ENCODE measurements around the gene RBKS.
"Not testable (repeated sequence)": the region's sequence is repeated elsewhere in the genome, so short reads cannot be mapped to it uniquely, and the experiment has no call there.

The RBKS gene

DNA sequence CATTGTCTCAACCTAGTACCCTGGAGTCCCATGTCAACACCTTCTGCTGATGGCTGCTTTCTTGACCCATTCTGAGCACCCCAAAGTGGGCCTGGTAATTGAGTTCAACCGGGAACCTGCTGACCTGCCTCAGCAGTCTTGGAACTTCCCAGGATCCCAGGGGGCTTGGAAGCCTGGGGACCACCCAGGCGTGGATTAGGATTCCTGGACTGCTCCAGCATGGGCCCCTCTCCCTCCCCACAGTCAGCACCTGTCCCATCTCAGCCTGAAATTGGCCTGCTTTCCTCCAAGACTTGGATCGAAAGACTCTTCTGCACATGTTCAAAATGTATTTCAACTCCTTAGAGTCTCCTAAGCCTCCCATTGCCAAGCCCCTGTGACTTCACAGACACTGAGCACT lies 134.1 kb downstream of the RBKS start:
- DNase-seq: no peak

DNA sequence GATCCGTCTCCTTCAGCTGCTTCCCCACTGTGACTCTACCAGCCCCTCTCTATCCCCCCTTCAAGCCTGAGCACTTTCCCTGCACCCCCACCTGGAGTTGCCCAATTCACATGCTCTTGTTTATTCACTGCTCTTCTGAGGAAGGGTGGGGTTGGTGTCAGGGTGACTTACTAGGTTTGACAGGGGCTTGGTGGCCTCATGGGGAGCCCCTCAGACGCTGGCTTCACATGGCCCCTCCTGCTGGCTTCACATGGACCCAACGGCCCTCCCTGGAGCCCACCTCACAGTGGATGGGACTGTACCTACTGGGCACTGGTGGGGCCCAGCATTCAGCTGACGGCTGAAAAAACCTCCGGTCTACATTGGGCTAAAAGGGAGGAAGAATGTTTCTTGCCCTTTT lies 135.4 kb downstream of the RBKS start:
- no peak for DNase-seq

DNA sequence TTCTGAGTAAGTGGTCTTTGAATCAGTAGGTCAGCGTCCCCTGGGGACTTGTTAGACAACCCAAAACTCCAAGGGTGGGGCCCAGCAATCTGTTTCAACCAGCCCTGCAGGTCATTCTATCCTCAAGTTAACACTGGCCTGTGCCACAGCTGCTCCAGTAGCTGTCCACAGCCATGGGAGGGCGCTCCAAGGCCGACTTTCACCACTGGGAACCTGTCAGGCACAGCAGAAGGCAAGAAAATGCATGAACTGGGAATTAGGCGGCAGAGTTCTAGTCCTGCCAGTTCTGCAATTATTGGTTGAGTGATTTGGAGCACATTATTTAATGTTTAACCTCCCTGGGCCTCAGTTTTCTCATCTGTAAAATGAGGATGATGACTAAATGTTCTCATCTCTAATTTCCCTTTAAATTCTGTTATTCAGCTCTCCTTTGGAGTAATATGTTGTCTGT lies 136.0 kb downstream of the RBKS start:
- DNase-seq: peak; percentile 56

DNA sequence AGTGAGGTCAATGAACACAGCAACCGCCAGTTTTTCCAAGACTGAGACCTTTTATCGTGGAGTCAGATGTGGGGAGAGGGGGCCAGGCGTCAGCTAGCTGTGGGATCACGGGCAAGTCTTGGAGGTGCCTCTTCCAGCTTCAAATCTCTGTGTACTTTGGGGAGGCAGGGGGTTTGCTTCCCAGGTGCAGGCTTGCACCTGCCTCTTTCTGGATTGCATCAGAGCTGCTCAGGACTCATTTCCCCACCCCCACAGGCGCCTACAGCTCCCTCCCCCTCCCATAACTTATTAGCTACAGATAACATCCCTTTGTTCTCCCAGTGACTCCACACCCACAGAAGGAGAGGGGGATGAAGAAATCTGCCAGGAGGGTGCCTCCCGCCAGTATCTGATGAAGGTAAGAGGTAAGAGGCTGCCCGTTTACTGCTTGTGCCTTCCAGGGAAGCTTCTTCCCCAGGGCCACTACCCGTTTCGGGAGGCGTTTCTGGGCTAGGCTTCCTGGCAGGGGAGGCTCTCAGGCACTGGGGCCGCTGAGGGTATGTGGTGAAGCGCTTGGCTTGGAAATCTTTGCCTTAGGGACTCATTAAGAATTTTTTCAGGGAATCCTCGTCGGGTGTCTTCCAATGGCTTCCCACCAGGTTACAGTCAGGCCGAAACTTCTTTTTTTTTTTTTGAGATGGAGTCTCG lies 137.5 kb downstream of the RBKS start:
- DNase-seq: no peak

DNA sequence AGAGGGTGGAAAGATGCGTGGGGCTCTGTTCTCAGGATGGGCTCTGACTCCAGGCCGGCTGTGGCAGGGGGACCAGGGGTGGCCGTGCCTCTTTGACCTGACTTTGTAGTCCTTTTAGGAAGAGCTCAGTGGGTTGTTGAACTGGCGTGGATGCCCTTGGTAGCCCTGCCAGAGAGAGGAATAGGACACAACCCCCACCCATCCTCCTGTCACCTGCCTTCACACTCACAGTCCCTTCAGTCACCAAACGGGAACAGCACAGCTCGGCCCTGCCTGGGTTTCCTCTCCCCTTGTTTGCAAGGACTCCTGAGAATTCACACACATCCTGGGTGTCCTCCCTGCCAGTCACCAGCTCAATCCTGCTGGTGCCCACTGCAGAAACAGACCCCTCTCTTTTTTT lies 138.8 kb downstream of the RBKS start:
- DNase-seq: no peak

DNA sequence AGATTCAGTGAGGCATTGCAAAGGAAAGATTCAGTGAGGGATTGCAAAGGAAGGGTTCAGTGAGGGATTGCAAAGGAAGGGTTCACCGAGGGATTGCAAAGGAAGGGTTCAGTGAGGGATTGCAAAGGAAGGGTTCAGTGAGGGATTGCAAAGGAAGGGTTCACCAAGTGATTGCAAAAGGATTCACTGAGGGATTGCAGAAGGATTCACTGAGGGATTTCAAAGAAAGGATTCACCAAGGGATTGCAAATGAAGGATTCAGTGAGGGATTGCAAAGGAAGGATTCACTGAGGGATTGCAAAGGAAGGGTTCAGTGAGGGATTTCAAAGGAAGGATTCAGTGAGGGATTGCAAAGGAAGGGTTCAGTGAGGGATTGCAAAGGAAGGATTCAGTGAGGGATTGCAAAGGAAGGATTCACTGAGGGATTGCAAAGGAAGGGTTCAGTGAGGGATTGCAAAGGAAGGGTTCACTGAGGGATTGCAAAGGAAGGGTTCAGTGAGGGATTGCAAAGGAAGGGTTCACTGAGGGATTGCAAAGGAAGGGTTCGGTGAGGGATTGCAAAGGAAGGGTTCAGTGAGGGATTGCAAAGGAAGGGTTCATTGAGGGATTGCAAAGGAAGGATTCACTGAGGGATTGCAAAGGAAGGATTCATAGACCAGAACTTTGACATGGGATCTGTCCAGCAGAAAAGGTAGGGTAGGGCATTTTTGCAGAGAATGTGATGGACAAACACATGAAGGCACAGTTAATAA lies 141.2 kb downstream of the RBKS start:
- DNase-seq: not testable (repeated sequence)

DNA sequence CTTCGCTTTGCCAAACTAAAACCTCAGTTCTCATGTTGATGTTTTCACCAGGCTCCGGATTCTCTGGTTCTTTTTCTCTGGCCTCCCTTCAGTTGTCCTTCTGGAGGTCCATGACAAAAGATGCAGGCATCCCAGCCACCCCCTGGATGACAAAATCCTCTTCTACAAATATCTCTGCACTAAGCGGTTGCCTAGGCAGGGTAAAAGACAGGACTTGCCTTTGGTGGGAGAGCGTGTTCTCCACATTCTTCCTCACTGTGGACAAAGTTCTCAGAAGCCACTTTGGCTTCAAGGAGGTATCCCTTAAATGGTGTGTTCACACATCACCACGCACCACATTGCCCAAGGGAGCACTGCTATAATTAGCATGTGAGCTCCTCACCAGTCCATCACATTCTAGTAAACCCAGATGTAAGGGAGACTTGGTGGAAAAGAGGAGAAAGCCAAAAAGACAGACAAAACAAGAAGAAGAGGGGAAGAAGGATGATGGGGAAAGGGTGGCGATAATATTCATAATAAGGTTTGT lies 142.3 kb downstream of the RBKS start:
- no peak for DNase-seq

DNA sequence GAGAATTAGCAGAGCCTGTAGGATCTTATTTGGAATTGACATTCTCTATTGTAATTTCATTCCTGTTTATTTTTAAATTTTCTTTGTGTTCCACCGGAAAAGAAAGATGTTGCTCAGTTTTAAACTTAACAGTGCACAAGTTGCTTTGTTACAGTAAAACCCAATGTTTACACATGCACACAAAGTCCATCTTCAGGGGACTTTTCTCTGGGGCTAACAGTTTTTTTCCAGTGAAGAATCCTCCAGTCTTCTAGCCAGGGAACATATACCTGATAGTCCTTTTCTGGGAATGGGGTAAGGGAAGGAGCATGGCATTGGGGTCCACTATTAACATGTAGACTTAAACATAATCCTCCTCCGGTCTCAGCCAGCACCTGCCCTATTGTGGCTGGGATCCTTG lies 143.9 kb downstream of the RBKS start:
- DNase-seq: no peak

DNA sequence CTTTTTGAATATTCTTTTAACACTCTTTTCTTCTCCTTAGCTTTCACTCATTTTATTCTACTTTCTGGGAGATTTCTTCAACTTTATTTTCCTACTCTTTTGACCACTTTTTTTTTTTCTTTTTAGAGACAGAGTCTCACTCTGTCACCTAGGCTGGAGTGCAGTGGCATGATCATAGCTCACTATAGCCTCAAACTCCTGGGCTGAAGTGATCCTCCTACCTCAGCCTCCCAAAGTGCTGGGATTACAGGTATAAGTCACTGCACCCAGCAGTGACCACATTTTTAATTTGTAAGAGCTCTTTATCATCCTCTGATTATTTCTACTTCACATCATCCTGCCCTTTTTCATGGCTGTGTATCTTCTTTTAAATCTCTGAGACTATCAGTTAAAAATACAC lies 144.7 kb downstream of the RBKS start:
- DNase-seq: not testable (repeated sequence)

DNA sequence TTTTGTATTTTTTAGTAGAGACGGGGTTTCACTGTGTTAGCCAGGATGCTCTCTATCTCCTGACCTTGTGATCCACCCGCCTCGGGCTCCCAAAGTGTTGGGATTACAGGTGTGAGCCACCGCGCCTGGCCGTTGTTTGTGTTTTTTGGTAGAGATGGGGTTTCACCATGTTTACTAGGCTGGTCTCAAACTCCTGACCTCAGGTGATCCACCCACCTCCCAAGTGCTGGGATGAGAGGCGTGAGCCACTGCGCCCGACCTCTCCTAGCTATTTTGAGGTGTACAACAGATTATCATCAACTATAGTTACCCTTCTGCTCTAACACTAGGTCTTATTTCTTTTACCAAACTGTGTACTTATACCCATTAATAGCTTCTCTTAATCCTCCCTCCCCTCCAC lies 147.6 kb downstream of the RBKS start:
- DNase-seq: no peak

DNA sequence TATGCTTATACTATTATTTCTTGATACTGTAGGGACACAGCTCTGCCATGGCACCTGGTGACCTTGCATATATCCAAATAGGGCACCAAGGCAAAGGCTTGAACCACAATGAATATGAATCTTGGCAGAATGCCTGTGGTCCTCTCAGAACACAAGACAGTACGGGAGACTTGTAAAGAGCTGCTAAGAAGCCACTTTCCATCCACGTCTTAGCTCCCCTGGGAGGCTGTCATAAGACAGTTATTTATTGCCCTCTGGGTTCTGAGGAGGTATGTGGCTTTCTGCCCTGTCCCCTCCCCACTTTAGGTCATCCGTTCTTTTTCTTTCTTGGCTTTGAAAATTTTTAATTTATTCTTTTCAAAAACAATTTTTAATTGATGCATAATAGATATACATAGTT lies 148.5 kb downstream of the RBKS start:
- DNase-seq: no peak

DNA sequence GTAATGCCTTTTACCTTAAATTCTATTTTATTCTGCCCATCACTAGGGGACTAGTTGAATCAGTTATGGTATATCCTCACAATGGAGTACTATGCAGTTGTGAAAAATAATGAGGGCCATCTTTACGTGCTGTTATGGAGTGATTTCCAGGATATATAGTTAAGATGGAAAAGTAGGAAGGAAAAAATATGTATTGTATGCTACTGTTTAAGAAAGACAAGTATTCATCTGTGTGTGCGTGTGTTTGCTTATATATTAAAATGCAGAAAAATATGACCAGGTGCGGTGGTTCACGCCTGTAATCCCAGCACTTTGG lies 151.2 kb downstream of the RBKS start:
- DNase-seq: no peak

DNA sequence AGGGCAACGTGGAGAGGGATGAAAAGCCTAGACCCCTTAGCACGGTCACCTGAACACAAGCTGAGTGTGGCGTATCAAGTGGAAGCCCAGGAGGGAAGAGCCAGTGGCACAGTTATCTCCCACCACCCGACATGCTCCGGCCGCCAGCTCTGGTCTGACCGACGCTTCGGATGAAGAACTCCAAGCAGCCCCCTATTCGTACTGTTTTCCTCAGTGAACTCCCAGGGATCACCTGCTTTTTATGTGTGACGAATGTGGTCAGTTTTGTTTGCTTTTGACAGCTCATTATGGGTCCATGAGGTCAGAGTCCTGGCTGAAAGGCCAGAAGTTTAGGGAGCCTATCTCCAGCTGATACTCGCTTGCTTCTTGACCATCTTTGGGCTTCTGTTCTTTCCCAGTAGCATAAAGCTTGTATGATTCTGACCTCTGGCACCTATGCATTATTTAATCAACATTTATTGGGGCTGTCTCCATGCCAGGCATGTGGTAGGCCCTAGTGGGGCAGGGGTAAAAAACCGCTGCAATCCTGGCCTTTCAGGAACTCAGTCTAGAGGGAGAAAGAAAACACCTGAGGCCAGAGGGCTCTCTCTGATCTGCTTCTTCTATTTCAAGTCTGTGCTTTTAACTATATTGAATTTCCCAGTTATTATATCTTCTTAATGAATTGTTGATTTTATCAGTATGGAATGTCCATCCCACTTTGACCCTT lies 151.7 kb downstream of the RBKS start:
- no peak for DNase-seq

DNA sequence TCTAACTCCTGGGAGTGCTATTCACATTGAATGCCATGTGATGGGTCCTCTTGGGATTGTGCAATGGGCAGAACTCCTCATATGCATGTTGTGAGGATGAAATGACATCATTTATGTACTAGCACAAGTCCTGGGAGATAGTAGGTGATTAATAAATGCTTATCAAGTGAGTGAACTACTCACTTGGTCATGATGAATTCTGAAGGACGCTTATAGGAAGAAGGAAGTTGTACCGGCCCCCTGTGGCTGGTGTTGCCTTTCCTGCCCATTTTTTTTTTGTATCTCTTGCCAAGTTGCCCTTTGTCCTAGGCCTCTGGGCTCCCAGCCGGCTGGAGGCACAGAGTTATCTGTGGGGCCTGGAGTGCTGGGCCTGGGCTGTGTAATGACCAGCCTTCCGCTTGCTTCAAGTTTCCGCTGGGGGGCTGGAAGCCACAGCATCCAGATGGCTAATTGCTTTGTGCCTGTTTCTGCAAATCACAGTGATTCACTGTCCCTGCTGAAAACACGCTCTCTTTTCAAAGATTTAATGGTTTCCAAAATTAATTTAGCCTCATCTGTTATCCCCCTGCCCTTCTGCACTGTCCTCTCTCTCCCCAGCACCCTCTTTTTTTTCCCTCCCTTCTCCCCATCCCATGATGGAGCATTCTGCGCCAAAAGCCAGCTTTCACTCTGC lies 152.4 kb downstream of the RBKS start:
- no peak for DNase-seq

DNA sequence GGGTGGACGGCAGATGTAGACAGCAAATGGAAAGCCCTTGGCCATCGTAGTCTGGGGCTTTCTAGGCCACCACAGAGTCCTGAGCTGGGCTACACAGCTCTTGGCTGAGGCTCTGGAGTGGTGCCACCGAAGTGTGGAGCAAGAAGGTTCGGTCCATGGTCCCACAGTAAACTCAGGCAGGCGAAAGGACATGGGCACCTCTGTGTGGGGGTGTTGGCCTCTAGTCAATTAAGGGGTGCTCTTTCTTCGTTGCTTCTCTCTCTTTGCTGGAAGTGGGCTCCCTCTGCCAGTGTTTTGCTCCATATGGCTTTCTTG lies 153.3 kb downstream of the RBKS start:
- no peak for DNase-seq

DNA sequence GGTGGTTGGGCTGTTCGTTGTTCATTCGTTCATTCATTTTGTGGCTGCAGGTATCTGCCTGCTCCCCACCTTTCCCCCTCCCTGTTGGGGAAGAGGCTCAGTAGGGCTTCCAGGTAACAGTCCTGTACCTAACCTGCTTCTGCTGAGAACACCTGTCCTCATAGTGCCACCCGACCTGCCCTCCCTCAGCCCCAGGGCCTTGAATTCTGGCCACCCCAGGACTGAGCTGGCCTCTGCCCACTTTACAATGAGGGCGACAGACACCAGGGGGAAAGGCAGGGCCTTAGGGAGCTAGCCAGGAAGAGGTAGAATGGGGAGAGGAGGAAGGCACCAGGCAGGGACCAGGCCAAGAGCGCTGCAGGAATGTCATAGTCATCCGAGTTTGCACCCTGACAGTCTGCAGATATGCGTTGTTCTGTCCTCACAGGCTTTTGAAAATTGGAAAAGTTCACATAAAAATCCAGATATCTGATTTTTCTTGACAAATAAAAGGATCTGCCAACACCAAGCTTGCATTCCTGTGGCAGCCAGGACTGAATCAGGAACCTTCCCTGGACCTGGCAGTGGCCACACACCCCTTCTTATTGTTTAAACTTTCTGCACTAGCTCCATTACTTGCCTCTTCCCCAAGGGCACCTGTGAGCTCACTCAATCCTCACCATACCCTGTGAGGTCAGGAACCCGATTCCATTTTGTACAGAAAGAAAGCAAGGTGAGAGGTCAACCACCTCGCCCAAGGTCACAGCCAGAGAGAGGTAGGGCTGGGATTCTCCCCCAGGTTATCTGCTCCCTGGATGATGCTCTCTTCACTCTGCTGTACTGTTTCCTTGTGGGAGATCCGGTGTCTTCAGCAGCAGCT lies 153.9 kb downstream of the RBKS start:
- no peak for DNase-seq

DNA sequence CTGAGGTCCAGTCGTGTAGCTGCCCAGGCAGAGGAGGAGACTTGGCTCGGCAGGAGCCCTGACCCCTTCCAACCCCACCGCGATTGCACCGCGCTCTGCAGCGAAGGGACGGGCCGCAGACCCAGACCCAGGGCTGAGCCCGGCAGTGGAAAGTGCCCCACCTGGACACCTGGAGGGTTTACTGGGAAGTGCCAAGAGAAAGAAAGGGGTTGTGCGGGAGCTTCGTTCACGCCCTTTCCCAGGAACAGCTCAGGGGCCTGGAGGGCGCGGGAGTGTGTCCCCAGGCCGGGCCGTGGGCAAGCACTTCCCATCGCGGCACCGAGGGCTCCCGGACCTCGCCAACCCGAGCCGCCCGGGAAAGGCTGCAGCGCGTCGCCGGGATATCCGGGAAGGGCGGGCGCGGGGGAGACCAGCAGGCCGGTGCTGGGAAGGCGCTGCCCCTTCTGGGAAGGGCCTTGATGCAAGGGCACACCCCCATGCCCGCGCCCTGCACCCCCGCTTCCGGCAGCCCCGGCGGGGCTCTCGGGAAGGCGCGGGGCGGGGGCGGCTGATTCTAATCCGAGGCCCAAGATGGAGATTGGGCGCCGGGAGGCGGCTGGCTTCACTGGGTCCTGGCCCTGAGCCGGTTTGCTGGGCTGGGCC lies 154.8 kb downstream of the RBKS start:
- peak; percentile 14 for DNase-seq

DNA sequence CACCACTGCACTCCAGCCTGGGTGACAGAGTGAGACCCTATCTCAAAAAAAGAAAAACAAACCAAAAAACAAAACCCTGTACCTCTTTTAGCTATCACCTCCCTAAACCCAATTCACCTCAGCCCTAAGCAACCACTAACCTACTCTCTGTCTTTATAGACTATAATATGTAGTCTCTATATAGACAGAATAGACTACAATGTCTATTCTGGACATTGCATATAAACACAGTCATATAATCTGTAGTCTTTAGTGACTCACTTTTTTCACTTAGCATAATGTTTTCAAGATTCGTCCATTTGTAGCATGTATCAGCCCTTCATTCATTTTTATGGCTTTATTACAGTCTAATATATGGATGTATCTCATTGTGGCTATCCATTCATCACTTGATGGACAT lies 155.9 kb downstream of the RBKS start:
- DNase-seq: no peak

Measured in effector CD4-positive, alpha-beta T cell (primary cell).